Measurements from ENCODE around the gene SNTG2.

SNTG2 gene

DNA sequence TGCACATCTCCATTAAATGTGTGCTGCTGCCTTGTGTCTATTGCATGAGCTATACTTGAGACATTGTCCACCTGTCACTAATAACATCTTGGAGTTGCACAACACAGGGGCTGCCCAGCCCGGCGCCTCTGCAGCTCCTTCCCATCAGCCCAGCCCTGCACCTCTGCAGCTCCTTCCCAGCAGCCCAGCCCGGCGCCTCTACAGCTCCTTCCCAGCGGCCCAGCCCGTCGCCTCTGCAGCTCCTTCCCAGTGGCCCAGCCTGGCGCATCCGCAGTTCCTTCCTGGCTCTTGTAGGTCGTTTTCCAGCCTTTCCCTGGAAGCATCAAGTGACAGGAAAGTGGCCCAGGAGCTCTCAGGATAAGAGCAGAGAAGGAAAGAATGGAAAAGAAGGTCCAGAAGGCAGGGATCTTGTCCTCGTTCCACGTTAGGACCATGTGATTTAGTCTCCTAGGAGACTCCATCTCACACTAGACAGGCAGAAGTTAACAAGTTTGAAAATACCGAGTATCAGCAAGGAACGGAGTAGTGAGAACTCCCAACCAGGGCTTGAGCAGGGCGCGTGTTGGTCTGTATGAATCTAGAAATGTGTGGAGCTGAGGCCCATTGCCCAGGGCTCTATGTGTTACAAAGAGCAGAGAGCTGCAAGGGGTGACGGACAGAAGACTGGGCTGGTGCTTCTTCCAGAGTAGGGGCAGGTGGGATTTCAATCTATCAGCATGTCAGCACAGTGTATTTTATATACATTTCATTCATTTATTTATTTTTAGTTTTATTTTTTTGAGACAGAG, 346.9 kb downstream of the SNTG2 start:
- no peak for FAIRE-seq

DNA sequence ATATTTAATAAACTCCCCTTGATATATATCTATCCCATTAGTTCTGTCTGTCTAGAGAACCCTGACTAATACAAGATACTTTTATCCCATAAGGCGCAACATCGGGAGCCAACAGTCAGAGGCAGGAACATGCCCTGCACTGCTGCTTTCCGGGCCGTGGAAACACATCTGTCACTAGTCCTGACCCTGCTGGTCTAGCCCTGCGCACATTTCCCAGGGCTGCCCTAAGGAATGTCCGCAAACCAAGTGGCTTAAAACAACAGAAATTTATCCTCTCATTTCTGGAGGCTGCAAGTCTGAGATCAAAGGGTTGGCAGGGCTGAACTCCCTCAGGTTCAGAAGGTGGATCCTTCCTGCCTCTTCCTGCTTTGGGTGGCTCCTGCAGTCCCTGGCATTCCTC, 348.4 kb downstream of the SNTG2 start:
- no peak for FAIRE-seq

DNA sequence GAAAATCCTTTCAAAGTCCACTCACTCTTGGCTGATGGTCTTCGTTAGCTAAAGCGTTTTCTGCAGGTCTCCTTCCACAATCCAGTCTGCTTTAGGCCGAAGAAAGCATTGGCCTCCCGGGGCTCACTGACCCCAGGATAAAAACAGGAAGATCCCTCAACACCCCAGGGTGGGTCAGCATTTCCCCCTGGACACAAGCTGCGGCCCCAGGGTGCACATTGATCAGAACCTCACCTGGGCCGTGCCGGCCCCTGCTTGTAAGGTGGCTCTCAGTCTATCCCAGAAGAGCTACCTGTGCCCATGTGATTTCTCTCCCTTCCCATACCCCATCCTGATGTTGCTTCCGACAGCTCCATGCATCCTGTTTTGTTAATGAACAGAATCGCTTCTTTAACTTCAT, 349.6 kb downstream of the SNTG2 start:
- no peak for FAIRE-seq

DNA sequence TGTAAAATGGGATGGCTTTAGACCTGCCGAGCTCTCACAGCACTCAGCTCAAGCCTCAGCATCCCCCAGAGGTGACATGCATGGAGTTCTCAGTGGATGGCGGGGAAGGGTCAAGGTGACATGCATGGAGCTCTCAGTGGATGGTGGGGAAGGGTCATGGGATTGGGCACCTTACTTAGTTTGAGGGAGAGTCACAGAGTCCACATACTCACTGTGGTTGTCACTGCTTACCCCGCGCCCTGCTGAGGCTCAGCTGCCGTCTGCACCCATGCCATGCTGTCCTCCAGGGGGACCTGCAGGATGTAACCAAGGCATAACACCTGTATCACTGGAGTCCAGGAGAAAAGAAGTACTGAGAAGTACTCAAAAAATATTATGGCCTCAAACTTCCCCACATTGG, 350.4 kb downstream of the SNTG2 start:
- no peak for FAIRE-seq

DNA sequence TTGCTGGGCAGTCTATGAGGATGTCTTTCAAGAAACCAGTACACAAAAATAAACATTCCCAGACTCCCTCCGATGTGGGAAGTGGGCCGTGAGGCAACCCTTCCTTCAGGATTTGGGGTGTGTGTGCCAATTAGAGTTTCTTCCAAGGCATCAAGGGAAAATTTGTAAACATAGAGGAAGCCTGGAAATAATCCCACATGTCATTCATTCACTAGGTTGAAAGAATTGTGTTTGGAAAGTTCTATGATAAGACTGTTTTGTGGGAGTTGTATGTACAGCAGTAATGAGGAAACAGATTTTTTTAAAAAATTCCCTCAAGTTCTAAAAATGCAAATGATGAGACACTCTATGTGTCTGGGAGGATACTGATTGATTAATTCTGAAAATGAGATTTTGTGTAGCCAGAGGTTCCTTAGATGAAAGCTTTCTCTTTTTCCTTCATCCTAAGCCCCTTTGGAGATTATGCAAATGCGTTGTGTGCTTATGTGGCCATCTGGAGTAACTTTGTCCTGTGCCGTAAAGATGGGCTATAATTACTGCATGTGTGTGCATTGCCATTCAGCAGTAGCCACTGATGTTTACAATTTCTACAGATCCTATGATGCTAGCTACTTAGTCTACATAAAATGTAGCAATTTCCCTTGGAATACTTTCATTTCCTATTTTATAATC, 354.8 kb downstream of the SNTG2 start:
- FAIRE-seq = no peak

DNA sequence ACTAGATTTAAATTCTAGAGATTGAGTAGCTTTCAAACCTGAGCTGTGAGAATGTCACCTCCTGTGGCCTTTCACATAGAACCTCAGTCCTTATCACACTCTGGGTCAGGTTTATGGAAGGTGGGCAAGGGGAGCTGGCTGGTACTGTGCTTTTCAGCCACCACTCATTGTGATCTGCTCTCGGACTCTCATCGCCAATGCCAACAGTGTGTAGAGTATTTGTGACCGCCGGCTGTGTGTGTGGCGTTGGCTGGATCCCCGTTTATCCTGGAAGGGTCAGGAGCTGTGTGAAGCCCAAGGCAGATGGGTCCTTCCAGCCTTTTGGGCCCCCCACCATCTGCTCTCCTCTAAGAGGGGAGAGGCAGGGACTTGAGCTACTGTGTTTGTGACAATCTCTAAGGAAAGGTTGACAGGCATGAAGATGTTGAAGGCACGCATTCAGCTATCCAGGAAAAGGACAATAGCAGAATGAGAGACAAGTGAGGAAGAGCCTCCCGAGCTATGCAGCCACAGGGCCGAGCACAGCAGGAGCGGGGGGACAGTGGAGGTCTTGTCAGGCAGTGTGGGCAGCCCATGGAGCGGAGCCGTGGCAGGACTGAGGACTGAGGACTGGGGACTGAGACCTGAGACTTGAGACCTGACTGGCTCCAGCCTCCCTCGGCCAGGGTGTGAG, 355.5 kb downstream of the SNTG2 start:
- FAIRE-seq = no peak

DNA sequence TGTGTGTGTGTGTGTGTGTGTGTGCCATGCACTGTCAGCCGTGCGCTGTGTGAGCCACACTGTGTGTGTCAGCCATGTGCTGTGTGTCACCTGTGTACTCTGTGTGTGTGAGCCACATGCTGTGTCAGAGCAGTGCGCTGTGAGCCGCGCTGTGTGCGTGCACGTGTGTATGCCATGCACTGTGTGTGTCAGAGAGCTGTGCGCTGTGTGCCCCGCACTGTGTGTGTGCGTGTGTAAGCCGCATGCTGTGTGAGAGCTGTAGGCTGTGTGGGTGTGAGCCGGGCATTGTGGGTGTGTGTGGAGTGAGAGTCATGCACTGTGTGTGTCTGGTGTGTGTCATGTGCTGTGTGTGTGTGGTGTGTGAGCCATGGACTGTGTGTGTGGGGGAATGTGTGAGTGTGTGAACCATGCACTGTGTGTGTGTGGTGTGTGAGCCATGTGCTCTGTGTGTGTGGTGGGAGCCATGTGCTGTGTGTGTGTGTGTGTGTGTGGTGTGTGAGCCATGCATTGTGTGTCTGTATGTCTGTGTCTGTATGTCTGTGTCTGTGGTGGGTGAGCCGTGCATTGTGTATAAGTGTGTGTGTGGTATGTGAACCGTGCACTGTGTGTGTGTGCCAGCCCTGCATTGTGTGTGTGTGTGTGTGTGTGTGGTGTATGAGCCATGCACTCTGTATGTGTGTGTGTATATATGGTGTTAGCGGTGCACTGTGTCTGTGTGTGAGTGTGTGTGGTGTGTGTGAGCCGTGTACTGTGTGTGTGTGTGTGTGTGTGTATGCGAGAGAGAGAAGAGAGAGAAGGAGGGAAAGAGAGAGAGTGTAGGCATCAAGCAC, 356.3 kb downstream of the SNTG2 start:
- FAIRE-seq = no peak

DNA sequence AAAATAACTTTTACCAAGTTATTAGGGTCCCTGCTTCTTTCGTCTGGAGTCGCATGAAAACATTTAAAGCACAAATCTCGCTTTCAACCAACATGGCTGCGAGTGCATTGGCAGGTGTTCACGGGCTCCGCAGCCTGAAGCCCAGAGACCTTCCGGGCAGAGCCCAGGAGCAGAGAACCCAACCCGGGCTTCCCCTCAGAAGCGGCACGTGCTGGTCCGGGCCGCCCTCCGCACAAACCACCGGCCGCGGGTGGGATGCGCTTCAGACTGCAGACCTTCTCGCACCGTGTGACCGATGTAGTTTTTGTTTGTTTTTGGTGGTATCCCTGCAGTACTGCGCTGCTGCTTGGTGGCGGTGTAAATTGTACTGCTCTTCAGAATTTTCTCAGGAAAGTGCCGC, 357.0 kb downstream of the SNTG2 start:
- no peak for FAIRE-seq

DNA sequence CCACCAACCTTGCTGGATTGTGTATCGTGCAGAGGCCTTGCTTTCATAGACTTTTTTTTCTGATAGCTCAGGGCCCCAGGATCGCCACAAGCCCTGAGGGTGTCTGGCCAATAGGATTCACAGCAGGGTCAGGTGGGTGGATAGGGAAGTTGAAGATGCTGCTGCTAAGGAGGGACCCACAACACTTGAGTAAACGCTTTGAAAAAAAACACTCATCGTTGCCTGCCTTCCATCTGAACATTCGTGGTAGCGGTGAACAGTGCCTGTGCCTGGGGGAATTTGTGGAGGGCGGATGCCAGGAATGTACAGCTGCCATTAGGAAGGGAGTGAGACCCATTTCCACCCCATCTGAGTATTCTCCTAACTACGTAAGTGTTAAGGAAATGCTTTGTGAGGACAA, 358.0 kb downstream of the SNTG2 start:
- FAIRE-seq = no peak

DNA sequence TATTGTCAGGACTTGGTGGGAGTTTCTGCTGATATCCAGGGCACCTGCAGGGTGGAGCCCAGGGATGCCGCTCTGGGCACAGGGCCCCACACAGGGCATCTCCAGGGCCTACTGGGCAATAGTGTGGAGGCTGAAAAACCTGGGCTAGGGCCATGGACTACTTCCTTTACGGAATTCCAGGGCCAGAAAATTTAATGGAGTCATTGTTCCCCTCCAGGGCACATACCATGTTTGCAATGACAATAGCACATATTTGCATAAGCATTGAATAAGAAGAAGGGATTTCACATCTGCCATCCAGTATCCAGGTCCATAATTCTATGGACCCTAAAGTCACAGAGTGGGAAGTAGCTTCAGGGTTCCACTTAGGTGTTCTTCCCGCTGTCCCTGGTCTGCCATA, 358.9 kb downstream of the SNTG2 start:
- FAIRE-seq = no peak

DNA sequence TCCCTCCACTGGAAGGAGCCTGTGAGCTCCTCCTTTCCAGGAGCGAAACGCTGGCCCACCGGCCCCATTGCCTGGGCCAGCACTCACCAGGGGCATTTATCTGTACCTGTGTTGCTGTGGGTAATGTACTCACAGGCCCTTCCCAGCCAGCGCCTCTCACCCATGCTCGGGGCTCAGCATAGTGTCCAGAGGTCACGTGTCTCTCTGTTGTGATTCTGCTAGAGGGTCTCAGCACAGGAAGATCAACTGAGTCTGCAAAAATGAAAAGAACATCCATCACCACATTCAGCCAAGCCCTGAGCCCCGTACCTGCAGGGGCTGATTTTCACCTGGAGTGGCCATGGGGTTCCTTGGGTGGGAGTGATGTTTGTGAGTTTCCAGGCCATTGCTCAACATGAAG, 359.6 kb downstream of the SNTG2 start:
- no peak for FAIRE-seq

DNA sequence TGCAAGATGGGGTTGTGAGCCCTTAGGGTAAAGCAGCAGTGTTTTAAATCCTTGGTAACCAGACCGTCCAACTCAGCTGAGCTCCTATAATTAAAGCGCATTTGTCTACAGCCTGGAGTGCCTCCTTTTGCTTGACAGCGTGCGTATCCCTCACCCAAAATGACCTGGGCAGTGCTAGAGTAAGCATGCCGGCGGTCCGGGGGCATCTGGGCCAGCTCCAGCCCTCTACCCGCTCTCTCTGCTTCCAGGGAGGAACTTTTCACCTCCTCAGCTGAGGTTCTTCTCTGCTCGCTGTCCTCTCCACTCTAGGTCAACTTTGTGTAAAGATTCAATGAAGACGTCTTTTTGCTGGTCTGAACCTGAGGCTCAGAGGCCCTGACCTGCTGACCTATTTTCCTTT, 360.2 kb downstream of the SNTG2 start:
- FAIRE-seq = no peak

DNA sequence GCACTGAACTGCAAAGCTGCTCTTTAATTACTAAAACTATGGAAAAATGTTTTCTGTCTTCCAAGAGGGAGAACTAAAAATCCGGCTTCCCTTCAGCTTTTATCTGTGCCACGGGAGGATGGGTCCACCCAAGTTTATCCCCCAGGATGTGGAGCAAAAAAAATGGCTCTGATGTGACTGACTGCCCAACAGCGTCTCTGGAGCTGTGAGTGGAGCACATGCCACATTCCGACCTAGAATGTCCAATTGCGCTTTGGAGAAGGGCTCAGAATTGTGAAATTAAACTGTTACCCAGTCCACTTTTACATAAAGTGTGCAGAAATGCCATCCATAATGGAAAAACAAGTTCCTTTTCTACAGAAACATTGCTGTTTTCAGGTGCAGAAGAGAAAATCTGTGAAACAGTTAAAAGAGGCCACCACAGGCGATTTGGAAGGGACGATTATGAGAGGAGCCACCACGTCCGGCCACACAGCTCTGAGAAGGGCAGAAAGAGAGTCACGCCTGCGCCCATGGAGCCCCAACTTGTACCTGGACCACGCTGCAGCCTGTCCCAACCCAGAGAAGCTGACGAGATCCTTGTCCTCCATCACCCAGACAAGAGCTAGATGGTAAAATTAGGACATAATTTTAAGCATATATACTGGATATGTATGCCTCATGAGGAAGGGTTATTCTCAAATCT, 362.7 kb downstream of the SNTG2 start:
- no peak for FAIRE-seq

DNA sequence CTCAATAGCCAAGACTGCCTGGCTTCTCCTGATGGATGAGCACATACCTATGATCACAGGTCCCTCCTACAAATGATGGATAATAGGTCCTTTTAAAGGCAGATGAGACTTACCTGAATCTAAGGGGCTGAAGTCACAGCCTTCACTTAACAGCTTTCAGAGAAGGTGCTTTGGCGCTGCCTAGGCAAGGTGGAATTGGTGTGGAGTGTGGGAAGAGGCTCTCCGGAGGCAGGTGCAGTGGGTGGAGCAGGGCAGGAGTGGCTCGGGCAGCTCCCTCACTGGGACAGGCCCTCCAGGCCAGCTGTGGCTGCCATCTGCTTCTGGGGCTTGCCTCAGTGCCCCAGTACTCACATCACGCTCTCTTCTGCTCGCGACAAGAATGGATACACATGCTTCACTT, 363.6 kb downstream of the SNTG2 start:
- no peak for FAIRE-seq

DNA sequence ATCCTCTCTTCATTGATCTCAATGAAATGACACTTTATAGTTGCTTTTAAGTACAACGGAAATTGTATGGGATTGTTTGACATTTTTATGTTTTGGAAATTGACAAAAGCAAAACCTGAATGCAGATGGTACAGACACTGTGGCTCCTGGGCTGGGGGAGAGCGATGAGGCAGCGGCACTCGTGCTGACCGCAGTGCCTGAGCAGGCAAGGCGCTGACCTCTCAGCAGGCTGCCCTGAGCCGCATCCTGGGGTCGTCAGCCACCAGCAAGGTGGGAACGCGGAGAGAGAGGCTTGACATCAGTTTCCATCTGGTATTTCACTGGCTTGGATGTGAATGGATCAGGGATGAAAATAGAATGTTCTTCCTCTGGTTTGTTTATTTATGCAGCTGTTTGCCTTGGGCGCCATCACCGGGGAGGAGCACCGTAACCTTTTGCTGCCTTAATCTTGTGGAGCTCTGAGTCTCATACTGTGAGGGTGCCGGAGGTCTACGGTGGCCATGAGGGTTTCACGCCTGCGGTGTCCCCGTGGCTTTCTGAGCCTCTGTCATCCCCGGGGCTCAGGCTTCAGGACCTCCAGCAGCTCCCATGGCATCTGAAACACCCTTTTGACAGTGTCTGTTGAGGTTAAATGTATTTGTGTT, 367.8 kb downstream of the SNTG2 start:
- no peak for FAIRE-seq

DNA sequence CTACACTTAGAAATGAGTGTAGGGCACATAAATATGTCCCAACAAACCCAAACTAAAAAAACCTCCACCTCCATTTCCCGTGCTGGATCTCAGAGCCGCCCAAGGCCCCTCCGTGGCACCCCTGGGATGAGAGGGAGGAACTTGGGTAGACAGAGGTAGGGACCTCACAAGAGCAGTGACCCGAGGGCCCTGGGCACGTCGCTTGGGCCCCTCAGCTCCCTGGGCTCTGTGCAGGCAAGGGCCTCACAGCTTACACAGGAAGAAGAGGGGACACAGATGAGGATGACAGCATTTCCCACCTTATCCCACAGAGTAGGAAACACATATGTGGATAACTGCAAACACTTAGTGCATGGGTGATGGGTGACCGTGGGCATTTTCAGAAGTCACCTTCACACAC, 368.7 kb downstream of the SNTG2 start:
- no peak for FAIRE-seq

DNA sequence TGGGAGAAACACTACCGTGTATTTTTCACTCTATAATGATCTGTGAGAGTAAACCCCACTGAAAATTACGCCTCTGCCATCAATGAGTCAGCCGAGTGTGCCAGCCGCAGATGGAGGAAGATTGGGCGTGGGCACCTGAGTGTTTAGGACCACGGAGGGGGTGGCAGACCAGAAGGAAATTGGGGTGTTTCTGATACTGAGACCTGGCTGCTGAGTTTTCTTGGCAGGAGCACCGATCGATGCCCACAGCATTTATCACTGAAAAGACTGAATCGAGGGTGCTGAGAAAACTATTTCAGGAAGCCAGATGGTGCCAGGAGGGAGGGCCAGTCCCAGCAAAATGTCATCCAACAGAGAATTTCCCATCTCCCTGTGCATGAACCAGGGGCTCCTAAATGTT, 370.7 kb downstream of the SNTG2 start:
- FAIRE-seq = no peak

DNA sequence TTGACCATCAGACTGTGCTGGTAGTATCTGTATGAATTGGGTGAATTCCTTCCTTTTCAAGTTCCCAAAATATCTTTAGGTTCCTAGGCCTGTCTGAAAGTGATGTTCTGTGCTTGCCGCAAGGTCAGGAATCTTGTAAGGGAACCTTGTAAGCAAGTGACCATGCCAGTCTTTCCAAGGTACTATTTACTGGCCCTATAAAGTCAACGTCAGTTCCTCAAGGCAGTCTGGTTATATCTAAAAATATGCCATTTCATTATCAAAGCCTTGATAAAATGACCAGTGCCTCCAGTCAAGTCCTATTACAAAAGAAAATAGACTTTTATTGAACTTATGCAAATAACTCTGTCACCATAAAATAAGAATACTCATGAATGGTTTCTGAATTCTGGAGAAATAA, 374.2 kb downstream of the SNTG2 start:
- FAIRE-seq = no peak

DNA sequence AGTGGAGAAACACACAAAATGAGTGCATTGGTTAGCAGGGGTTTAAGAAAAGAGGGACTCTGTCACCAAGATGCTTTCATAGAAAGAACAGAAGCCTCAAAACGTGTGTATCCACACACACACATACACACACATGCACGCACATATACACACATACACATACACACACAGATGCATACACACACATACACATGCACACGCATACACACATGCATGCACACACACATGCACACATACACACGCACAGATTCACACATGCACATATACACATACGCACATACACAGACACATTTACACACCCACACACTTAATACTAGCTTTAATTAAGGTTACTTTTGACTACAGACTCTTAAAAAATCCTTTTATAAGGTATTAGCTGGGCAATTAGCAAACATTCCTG, 378.0 kb downstream of the SNTG2 start:
- FAIRE-seq = no peak

DNA sequence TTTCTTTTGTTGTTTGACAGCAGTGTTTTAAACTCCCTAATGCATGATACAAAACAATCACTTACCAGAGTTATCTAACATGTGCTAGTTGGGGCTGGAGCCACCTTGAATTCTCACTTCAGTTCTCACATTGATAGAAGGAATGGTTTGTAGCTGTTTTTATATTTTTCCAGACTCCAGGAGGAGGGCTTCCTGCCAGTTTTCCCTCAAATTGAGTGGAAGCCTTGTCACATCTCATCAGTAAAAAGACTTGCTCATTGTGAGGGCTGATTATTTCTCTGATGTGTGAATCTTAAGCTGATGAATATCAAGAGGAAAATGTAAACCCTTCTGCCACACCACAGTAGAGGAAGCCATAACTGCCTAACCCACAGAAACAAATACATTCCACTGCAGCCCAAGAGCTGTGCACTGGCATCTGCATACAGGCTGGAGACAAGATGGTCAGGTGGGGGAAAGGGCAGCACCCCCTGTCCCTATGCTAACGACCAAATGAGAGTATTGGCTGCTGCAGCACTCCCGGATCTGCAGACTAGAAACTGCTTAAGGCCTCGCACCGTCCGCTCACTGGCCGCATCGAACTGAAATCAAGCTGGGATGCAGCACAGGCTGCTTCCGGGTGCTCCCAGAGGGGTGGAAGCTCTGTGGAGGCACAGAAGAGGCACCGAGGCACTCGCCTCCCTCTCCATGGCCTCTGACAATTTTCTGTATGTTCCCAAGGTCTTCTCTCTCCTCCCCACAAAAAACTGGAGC, 388.9 kb downstream of the SNTG2 start:
- FAIRE-seq = no peak

DNA sequence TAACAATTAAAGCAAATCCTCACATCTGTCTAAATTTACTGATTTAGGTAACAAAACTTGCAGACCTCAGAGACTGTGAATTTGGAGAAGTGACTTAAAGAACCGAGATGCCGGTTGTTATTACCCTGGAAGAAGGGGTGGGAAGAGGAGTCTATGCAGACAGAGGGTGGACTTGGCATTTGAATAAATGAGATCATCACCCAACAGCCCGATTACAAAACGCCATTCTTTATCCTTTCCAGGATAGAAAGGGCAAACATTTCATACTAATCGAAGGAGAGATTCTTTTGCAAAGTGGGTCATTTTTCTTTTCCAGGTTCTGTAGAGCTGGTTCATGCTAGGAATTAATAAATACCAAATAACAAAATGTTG, 389.5 kb downstream of the SNTG2 start:
- FAIRE-seq = no peak
